ENCODE results near the gene FDX1.
A peak's percentile ranks its signal among the peaks of the same experiment; 100 is the strongest.

FDX1 gene

DNA sequence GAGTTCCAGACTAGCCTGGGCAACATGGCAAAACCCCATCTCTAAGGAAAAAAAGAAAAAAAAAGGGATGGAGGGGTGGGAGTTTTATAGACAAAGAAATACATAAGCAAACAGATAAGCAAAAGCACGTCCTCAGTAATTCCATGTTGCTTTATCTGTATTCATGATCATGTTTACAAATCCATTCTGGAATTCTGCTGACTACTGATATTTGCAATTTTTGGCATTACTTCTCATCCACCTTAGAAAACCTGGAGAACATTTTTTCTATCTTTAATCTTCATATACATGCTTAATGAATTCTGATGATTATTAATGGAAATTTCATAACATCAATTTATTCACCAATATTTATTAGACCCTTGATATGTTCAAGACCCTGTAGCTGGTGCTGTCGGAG, 1.7 kb upstream of the FDX1 start:
- TF ChIP-seq, protein P1, sequence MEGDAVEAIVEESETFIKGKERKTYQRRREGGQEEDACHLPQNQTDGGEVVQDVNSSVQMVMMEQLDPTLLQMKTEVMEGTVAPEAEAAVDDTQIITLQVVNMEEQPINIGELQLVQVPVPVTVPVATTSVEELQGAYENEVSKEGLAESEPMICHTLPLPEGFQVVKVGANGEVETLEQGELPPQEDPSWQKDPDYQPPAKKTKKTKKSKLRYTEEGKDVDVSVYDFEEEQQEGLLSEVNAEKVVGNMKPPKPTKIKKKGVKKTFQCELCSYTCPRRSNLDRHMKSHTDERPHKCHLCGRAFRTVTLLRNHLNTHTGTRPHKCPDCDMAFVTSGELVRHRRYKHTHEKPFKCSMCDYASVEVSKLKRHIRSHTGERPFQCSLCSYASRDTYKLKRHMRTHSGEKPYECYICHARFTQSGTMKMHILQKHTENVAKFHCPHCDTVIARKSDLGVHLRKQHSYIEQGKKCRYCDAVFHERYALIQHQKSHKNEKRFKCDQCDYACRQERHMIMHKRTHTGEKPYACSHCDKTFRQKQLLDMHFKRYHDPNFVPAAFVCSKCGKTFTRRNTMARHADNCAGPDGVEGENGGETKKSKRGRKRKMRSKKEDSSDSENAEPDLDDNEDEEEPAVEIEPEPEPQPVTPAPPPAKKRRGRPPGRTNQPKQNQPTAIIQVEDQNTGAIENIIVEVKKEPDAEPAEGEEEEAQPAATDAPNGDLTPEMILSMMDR (IDR thresholded peaks at IDR 0.05; ENCODE audit: low read depth, low read length), result no peak
- H3K4me3 ChIP-seq (ENCODE audit: low read depth, low read length), result no peak overlapping the region

DNA sequence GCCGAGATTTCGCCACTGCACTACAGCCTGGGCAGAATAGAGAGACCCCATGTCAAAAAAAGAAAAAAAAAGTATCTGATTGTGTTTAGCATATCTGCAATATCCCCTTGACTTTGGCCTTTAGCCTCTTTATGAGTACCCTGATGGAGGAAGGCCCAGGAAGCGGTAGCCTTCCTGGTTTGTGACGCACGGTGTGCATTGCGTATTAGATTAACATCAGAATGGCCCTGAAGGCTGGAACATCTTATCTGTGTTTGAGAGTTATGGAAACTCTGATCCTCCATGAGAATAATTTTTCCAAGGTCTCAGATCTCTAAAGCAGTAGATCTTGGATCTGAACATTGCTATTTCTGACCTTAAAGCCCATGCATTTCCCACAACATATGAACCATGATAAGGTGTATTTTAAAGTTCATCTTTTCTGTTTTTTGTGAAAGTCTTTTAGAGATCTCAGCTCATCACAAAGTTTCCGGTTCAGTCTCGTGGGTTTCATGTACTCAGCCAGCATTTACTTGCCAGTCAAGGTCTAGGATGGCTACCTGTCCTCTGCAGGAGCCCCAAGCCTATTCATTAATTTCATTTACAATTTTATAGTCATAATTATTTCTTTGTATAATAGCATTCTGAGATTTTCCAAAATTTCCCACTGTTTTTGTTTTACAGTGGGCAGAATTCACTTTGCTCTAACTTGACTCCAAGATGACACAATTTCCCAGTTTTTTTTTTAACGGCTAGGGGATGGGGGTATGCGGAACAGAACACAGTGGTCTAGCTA, 605 bp upstream of the FDX1 start:
- TF ChIP-seq, protein P1 (IDR thresholded peaks at IDR 0.05; ENCODE audit: low read depth, low read length), result no peak
- H3K4me3 ChIP-seq (ENCODE audit: low read depth, low read length), result peak overlapping the region; percentile 96

GRCh38 chr11:110430267-110431050, 711 bp downstream of the FDX1 start:
- H3K4me3 ChIP-seq (ENCODE audit: low read depth, low read length), result peak overlapping the region; percentile 96
- TF ChIP-seq, protein P1 (IDR thresholded peaks at IDR 0.05; ENCODE audit: low read depth, low read length), result no peak

- TF ChIP-seq, protein P1 (IDR thresholded peaks at IDR 0.05; ENCODE audit: low read depth, low read length), result no peak
Measured at GRCh38 chr11:110431051-110431672, 1.4 kb downstream of the FDX1 start.

DNA sequence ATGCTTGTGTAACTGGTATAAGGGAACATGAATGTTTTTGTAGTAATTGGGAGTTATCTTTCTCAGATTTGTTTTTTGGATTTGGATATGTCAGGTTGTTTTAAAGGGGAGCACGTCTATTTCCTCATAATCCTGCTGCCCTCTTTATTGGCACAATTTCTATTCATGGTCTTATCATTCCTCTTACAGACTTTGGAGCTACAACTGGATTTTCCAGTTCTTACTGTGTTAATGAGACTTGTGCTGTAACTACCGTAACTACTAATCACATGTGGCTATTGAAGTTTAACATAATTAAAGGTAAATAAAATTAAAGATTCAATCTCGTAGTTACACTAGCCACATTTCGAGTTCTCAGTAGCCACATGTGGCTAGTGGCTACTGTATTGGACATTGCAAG, 1.9 kb downstream of the FDX1 start:
- H3K4me3 ChIP-seq (ENCODE audit: low read depth, low read length), result peak overlapping the region; percentile 96
- TF ChIP-seq, protein P1 (IDR thresholded peaks at IDR 0.05; ENCODE audit: low read depth, low read length), result no peak

More at GRCh38 chr11:110431051-110431672, 1.4 kb downstream of the FDX1 start:
- peak overlapping the region; percentile 96 for H3K4me3 ChIP-seq (ENCODE audit: low read depth, low read length)

DNA sequence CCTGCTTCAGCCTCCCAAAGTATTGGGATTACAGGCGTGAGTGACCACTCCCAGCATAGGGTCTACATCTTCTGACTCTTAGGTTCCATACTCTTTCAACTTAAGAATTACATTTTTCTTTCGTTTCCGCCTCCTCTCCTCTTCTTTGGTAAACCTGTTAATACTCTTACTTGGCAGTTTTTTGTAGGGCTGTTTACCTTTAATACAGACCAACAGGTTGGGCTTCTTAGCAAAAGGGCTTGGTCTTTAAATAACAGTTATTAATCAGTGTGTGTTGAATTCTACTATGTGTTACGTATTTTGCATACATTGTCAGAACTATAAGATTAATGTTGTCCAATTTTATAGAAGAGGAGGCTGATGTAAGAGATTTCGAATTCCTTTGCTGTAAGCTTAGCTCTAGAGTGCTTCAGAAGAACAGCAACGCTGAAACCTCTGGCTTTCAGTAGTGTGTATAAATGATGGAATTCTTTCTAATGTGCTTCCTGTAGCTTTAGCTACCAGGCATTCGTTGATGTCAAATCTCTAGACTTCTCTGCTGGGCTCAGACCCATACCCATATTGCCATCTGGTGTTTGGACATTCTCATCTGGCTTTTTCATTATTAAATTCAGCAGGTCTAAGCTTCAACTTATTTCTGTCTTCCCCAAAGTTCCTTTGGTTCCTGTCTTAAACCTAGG, 3.1 kb downstream of the FDX1 start:
- no peak overlapping the region for H3K4me3 ChIP-seq (ENCODE audit: low read depth, low read length)
- TF ChIP-seq, protein P1 (IDR thresholded peaks at IDR 0.05; ENCODE audit: low read depth, low read length), result no peak

Data from WI38 (cell line).